ENCODE results near the gene ZNF17. TPM values are rescaled to one million over a fixed set of nuclear protein-coding genes. Genes with fewer than 3 reads are reported as not detected.
A peak's percentile ranks its signal among the peaks of the same experiment; 100 is the strongest.

The ZNF17 gene
- total RNA-seq, 4 donors from 2014 or later = 3.3 to 6.4 (median 5.4) TPM

DNA sequence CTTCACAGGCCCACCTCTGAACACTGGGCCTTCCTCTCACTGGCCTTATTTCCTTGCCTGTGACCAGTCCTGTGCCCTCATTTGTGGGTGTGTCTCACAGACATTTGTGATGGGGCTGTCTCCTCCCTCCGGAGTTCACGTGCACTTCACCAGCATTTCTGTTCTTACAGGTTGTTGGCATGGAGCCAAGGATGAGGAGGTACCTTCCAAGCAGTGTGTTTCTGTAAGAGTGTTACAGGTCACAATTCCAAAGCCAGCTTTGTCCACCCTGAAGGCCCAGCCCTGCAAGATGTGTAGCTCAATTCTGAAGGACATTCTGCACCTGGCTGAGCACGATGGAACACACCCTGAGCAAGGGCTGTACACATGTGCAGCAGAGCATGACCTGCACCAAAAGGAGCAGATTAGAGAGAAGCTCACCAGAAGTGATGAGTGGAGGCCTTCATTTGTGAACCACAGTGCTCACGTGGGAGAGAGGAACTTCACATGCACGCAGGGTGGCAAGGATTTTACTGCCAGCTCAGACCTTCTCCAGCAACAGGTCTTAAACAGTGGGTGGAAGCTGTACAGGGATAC, 32.2 kb downstream of the ZNF17 start:
- TF ChIP-seq POLR2A (IDR thresholded peaks at IDR 0.05) = no peak
- in situ Hi-C loops (cut with MboI; ENCODE audit: low sequenced_read_pairs in 4 of 4) (no loop called here), intact Hi-C loops (cut with DNase I; ENCODE audit: low total_unique reads) (no loop called here)
- H3K27ac ChIP-seq = no peak overlapping the region
- peaks cover 0 to 3% (median 0%) of the 10 kb centered on the region in 3 donors for H3K9me3 ChIP-seq
- no peak for DNase-seq
- no peak overlapping the region for H3K4me3 ChIP-seq
- H3K36me3 ChIP-seq = peaks cover 0 to 30% of the 10 kb centered on the region in 2 donors
- H3K4me1 ChIP-seq = no peaks in the 10 kb centered on the region
- no peaks in the 10 kb centered on the region for H3K27me3 ChIP-seq
- no peak for ATAC-seq

DNA sequence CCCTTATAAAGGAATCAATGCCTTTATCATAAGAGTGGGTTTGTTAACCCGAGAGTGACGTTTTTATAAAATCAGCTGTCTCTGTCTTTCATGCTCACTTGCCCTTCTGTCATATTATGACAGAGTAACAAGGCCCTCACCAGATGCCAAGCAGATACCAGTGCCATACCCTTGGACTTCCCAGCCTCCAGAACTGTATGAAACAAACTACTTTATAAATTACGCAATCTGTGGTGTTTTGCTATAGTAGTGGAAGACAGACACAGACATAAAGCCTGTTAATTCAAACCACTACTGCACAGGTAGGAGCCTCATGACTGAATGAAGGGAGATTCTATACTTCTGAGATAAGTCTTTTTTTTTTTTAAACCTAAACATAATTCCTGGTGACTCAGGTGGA, 41.3 kb downstream of the ZNF17 start:
- TF ChIP-seq, protein P1, sequence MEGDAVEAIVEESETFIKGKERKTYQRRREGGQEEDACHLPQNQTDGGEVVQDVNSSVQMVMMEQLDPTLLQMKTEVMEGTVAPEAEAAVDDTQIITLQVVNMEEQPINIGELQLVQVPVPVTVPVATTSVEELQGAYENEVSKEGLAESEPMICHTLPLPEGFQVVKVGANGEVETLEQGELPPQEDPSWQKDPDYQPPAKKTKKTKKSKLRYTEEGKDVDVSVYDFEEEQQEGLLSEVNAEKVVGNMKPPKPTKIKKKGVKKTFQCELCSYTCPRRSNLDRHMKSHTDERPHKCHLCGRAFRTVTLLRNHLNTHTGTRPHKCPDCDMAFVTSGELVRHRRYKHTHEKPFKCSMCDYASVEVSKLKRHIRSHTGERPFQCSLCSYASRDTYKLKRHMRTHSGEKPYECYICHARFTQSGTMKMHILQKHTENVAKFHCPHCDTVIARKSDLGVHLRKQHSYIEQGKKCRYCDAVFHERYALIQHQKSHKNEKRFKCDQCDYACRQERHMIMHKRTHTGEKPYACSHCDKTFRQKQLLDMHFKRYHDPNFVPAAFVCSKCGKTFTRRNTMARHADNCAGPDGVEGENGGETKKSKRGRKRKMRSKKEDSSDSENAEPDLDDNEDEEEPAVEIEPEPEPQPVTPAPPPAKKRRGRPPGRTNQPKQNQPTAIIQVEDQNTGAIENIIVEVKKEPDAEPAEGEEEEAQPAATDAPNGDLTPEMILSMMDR (IDR thresholded peaks at IDR 0.05 in 4 of 5, conservative IDR thresholded peaks at IDR 0.05 in 1 of 5) = no peak
- no peak for TF ChIP-seq POLR2A (IDR thresholded peaks at IDR 0.05)
- H3K4me3 ChIP-seq = no peak overlapping the region
- no peak overlapping the region for H3K27ac ChIP-seq
- no peak for DNase-seq
- in situ Hi-C loops (cut with MboI; ENCODE audit: low sequenced_read_pairs in 4 of 4) = no loop called here
- H3K4me1 ChIP-seq = peaks cover 0 to 3% of the 10 kb centered on the region in 2 donors
- H3K9me3 ChIP-seq = peaks cover 0 to 3% (median 0%) of the 10 kb centered on the region in 3 donors
- intact Hi-C loops (cut with DNase I; ENCODE audit: low total_unique reads) = no loop called here
- ATAC-seq = no peak
- H3K27me3 ChIP-seq = no peaks in the 10 kb centered on the region
- H3K36me3 ChIP-seq = peaks cover 0 to 17% of the 10 kb centered on the region in 2 donors

DNA sequence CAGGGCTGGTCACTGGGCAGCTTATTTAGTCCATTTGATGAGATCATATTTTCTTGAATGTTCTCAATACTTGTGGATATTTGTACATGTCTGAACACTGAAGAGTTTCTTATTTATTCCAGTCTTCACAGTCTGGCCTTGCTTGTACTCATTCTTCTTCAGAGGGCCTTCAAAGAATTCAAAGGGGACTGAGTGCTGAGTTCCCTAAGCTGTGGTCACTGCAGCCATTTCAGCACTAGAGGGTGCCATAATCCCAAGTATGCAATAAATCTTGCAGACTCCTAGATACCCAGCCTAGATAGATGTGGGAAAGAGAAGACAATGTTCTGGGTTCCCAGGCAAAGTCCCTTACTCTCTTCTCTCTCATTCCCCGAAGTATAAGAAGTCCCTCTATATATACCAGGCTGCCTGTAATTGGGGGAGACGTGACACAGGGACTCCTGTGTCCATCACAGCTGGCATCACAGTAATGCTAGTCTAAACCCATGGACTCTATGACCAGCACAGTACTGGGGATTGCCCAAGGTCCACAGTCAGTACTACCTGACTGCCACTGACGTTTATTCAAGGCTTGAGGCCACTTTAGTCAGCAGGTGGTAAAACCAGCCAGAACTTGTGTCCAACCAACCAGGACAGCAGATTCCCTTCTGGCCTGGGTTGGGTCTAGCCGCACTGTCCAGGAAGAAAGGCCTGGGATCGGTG, 54.9 kb downstream of the ZNF17 start:
- in situ Hi-C loops (cut with MboI; ENCODE audit: low sequenced_read_pairs in 4 of 4) (no loop called here), intact Hi-C loops (cut with DNase I; ENCODE audit: low total_unique reads) (no loop called here)
- H3K9me3 ChIP-seq = peaks cover 0 to 30% (median 0%) of the 10 kb centered on the region in 3 donors
- peak overlapping the region in 3 of 4 donors; percentile 14 to 67 (median 66) for H3K27ac ChIP-seq
- peak in 1 of 2 donors; percentile 27 for DNase-seq
- H3K4me1 ChIP-seq = peaks cover 0 to 7% of the 10 kb centered on the region in 2 donors
- peaks cover 0 to 25% of the 10 kb centered on the region in 2 donors for H3K36me3 ChIP-seq
- ATAC-seq = peak; percentile 78 to 89
- TF ChIP-seq POLR2A (IDR thresholded peaks at IDR 0.05) = no peak
- TF ChIP-seq, protein P1 (IDR thresholded peaks at IDR 0.05 in 4 of 5, conservative IDR thresholded peaks at IDR 0.05 in 1 of 5) = peak in 3 of 5 experiments; percentile 28 to 42 (median 40)
- H3K27me3 ChIP-seq = no peaks in the 10 kb centered on the region
- peak overlapping the region in 1 of 4 donors; percentile 16 for H3K4me3 ChIP-seq

GRCh38 chr19:57466489-57466888, 55.5 kb downstream of the ZNF17 start:
- ATAC-seq (peak; percentile 88 to 90), DNase-seq (peak; percentile 47 to 78)
- Histone ChIP-seq H3K27ac (peak overlapping the region in 3 of 4 donors; percentile 14 to 67 (median 66)), H3K27me3 (no peaks in the 10 kb centered on the region), H3K36me3 (peaks cover 0 to 26% of the 10 kb centered on the region in 2 donors), H3K9me3 (peaks cover 0 to 37% (median 0%) of the 10 kb centered on the region in 3 donors), H3K4me3 (peak overlapping the region in 1 of 4 donors; percentile 19), H3K4me1 (peaks cover 0 to 7% of the 10 kb centered on the region in 2 donors)
- in situ Hi-C loops (cut with MboI; ENCODE audit: low sequenced_read_pairs in 4 of 4) (no loop called here), intact Hi-C loops (cut with DNase I; ENCODE audit: low total_unique reads) (no loop called here)
- TF ChIP-seq, protein P1 (IDR thresholded peaks at IDR 0.05 in 4 of 5, conservative IDR thresholded peaks at IDR 0.05 in 1 of 5) = no peak
- no peak for TF ChIP-seq POLR2A (IDR thresholded peaks at IDR 0.05)

Other genes with a start within 250 kb of the ZNF17 start
- gene DUXA, start 243.7 kb upstream of the ZNF17 start, total RNA-seq = not detected
- gene ZNF264, start 219.7 kb upstream of the ZNF17 start, total RNA-seq = 10 to 100 TPM; 11.3 to 21.8 (median 16.9) TPM
- 1 to 10 TPM in 1 of 4 donors, under 1 TPM in 2, not detected in 1; 0.42 to 2.7 (median 0.76) TPM for gene AURKC, start 180.1 kb upstream of the ZNF17 start, total RNA-seq
- gene ZNF805, start 170.5 kb upstream of the ZNF17 start, total RNA-seq = 10 to 100 TPM in 2 of 4 donors, 1 to 10 TPM in 2; 9.3 to 20.2 (median 14.8) TPM
- gene ZNF460, start 130.7 kb upstream of the ZNF17 start, total RNA-seq = 10 to 100 TPM; 20.2 to 63.3 (median 42.3) TPM
- 10 to 100 TPM in 1 of 4 donors, 1 to 10 TPM in 3; 5.8 to 11.5 (median 8.3) TPM for gene ZNF543, start 90.7 kb upstream of the ZNF17 start, total RNA-seq
- 1 to 10 TPM; 4.1 to 6.5 (median 4.8) TPM for gene ZNF304, start 59.9 kb upstream of the ZNF17 start, total RNA-seq
- gene TRAPPC2B, start 47.6 kb upstream of the ZNF17 start, total RNA-seq = 10 to 100 TPM; 34.4 to 47.4 (median 40.8) TPM
- 1 to 10 TPM in 3 of 4 donors, under 1 TPM in 1; 0.58 to 4.4 (median 2.6) TPM for gene ZNF547, start 47.6 kb upstream of the ZNF17 start, total RNA-seq
- gene ZNF548, start 21.3 kb upstream of the ZNF17 start, total RNA-seq = 10 to 100 TPM in 1 of 4 donors, 1 to 10 TPM in 3; 6.1 to 10.4 (median 8.3) TPM
- 10 to 100 TPM in 1 of 4 donors, 1 to 10 TPM in 3; 3.1 to 11.4 (median 3.9) TPM for gene ZNF749, start 24.2 kb downstream of the ZNF17 start, total RNA-seq
- gene VN1R1, start 46.0 kb downstream of the ZNF17 start, total RNA-seq = 1 to 10 TPM in 2 of 4 donors, under 1 TPM in 1, not detected in 1; 0.60 to 3.2 (median 1.3) TPM
- gene ZNF772, start 66.4 kb downstream of the ZNF17 start, total RNA-seq = 10 to 100 TPM in 3 of 4 donors, 1 to 10 TPM in 1; 8.3 to 26.7 (median 17.6) TPM
- gene ZNF419, start 76.6 kb downstream of the ZNF17 start, total RNA-seq = 10 to 100 TPM in 2 of 4 donors, 1 to 10 TPM in 2; 4.6 to 25.2 (median 10.5) TPM
- gene ZNF773, start 88.8 kb downstream of the ZNF17 start, total RNA-seq = 1 to 10 TPM; 1.2 to 6.5 (median 3.4) TPM
- gene ZNF549, start 116.2 kb downstream of the ZNF17 start, total RNA-seq = 1 to 10 TPM; 1.7 to 3.4 (median 2.3) TPM
- gene ZNF550, start 148.7 kb downstream of the ZNF17 start, total RNA-seq = 1 to 10 TPM in 3 of 4 donors, under 1 TPM in 1; 0.87 to 9.1 (median 2.6) TPM
- 1 to 10 TPM in 2 of 4 donors, under 1 TPM in 2; 0.87 to 2.0 (median 1.4) TPM for gene ZNF416, start 167.8 kb downstream of the ZNF17 start, total RNA-seq
- 1 to 10 TPM in 2 of 4 donors, under 1 TPM in 2; 0.71 to 2.0 (median 1.1) TPM for gene ZIK1, start 173.0 kb downstream of the ZNF17 start, total RNA-seq
- gene ZNF530, start 188.7 kb downstream of the ZNF17 start, total RNA-seq = 1 to 10 TPM in 3 of 4 donors, under 1 TPM in 1; 0.86 to 4.2 (median 3.4) TPM
- 10 to 100 TPM in 1 of 4 donors, 1 to 10 TPM in 3; 4.2 to 13.1 (median 8.0) TPM for gene ZNF134, start 203.1 kb downstream of the ZNF17 start, total RNA-seq
- 1 to 10 TPM; 2.9 to 5.5 (median 4.3) TPM for gene ZNF211, start 222.0 kb downstream of the ZNF17 start, total RNA-seq